ENCODE measurements around the gene COG6.

COG6 gene

DNA sequence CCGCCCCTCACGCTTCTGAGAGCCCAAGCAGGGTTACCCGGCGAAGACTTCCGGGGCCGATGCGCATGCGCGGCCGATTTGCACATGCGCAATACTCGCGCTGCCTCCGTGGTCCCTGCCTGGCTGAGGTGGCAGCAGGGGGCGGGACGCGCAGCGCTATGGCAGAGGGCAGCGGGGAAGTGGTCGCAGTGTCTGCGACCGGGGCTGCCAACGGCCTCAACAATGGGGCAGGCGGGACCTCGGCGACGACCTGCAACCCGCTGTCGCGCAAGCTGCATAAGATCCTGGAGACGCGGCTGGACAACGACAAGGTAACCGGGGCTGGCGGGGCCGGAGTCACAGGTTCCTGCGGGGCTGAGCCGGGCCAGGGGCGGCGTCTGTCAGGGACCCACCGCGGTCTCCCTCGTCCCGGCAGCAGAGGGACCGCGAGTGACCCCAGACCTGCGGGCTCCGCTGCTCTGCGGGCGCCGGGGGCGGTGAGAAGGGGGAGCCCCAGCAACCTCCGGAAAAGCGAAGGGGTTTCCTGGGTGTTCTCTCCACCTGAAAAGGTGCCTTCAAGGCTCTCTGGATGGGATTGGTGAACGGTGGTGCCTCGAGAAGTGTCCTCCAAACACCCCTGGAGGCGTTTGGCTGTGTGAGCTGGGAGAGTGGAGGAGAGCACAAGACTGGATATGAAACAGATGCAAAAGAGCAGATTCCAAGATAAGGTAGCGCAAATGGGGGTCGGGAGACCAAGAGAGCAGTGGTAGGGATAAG is at the start of gene COG6:
COG6 (plus strand) TSS at position 94 of the 756 bp plus-strand sequence; CDS start at position 159, 65 bp downstream.
- DNase-seq (ENCODE audit: low read depth) = peak; percentile 94

DNA sequence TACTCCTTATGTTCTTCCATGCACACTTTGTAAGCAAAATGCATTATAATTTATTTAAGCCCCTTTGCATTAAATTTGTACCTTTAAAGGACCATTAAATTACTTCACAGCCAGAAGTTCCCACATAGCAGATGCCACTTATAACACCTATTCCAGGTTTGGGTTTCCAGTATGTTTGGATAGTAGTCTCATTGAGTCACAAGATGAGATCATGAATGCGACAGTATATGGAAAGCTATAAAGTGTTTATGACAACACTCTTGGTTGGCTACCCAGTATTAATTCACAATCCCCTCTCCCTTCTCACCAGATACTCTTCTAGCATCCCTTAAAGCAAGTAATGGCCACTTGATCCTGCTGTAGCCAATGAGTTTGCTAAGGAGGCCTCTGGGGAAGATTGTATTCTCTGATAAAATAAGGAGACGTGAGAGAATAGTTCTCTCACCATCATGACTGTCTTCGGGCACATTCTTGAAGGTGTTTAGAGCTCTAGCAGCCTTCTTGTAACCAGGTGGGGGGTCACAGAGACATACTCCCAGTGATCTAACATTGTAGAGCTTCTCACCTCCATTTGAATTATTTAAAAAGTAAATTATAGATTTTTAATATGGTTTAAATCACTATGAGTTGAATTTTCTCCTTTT is 49.7 kb upstream of the COG6 start:
- DNase-seq (ENCODE audit: low read depth) = no peak

DNA sequence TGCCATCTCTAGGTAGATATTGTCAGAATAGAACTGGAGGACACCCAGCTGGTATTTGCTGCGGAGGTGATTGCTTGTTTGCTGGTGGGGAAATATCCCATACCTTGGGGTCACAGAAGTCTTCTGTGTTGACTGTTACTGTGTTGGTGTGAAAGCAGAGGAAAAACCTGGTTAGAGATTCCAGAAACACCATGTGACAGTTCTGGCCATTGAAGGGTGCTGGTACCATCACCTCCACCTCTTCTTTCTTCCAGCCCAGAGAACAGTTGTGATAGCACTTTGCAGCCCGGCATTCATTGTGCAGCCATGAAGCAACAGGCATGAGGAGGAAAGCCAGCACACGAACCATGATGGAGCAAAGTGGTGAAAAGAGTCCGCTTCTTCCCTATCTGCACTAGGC is 47.6 kb upstream of the COG6 start:
- no peak for DNase-seq (ENCODE audit: low read depth)

DNA sequence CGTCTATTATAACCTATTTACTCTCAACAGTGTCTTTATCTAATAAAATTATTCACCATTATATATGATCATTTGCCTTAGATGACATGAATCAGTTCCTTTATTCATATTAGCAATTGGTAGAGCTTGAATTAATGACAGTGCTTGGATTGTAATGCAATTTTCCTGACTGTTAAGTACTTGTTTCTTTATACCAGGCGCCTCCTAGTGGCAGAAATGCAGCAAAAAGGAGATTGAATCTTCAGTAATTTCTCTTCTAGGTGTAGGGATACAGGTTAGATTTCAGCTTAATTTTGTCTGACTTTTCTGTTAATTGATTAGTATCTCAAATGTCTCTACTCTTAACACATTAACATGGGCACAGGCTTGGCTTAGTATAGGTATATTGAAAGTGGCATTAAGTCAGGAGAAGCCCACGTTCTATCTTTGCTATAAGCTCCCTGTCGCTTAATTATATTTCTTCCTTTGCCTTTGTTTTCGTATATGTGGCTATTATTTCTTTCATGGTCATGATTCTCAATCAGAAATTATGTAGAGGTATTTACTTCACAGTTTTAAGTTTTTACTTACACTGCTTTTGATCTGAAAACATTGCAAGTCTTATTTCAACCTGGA is 43.3 kb upstream of the COG6 start:
- peak; percentile 37 for DNase-seq (ENCODE audit: low read depth)

DNA sequence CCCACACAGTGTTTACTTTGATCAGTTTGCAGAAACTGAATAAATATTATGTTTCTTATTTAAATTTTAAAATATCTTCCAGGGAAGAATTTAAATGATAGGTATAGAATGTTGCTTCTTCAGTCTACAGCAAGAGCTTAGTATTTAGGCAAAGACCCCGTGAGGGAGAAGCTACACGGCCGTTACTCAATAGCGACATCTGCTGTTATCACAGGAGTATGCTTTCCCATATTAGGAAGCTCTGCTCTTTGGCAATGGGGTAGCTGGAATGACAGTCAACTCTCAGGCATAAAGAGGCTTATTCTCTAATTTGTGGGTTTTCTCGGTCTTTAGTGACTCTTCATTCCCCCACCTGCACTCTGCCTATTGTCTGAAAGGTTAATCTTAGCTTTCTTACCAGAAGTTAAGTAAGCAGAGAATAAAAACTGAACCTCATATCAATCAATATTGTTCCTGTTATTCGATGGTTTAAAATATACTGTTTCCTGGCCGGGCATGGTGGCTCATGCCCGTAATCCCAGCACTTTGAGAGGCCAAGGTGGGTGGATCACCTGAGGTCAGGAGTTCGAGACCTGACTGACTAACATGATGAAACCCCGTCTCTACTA is 39.3 kb upstream of the COG6 start:
- no peak for DNase-seq (ENCODE audit: low read depth)

DNA sequence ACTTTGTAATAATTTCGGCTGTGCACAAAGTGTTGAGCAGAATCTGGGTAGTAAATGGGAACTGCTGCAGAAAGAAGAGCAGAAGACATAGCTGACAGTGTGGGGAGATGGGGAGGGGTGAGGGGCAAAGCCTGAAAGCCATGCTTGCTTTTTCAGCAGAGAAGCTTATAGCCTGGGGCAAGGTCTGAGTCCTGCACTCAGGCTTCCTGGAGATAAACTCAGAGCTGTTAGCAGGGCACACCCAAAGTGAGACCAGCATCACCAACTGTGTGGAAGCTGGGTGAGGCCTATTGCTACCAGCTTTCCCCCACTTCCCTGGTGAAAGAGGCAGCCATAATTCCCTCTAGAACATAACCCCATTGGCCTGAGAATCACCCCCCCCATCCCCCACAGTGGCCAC is 36.9 kb upstream of the COG6 start:
- no peak for DNase-seq (ENCODE audit: low read depth)

DNA sequence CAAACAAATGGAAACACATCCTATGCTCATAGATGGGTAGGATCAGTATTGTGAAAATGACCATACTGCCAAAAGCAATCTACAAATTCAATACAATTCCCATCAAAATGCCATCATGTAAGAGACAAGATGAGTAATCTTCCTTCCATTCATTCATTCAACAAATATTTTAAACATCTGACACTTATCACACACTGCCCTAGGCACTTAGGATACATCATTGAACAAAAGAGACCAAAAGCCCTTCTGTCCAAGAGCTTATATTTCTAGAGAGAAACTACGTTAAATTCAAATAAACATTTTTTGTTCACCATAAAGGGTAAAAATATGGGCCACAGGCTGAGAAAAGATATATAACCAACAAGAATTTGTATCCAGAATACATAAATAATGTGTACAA is 32.0 kb upstream of the COG6 start:
- DNase-seq (ENCODE audit: low read depth) = no peak

DNA sequence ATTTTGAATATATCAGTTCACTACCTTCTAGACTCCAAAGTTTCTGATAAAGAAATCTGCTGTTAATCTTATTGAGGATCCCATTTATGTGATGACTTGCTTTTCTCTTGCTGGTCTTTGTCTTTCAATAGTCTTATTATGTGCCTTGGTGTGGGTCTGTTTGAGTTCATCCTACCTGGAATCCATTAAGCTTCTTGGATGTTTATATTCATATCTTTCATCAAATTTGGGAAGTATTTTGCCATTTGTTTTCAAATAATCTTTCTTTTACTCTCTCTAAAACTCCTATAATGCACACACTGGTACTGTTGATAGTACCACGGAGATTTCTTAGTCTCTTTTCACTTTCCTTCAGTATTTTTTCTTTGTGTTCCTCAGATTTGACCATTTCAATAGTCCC is 24.2 kb upstream of the COG6 start:
- no peak for DNase-seq (ENCODE audit: low read depth)

DNA sequence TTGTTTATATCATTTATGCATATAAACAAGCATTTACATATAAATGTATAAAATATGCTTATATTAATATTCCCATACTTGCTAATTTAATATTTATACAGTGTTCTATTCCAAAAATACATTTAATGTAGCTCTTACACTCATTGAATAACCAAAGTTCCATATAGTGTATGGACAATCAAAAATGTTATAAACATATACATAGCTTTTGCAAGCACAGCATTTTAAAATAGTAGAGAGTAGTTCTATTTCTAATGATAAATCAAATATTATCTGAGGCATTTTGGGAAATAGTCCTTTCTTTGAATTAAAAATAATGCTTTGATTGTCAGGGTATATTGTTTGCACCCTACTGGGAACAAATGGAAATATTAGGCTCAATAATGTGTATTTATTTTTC is 22.5 kb upstream of the COG6 start:
- no peak for DNase-seq (ENCODE audit: low read depth)

DNA sequence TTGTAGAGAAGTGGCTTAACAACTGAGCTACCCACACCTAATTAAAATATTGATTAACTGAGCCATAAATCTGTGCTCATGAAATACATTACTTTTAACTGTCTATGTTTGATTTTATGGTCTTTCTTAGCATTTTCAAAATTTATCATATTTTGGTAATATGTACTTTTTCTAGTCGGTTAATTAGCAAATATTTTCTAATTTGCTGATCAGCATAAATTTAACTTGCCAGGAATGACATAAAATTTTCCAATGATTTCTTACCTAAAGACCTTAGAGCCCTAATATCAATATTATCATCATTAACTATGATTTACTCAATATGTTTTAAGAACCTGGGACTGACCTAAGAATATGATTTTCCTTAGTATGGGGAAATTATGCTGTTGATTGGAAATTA is 19.9 kb upstream of the COG6 start:
- no peak for DNase-seq (ENCODE audit: low read depth)

DNA sequence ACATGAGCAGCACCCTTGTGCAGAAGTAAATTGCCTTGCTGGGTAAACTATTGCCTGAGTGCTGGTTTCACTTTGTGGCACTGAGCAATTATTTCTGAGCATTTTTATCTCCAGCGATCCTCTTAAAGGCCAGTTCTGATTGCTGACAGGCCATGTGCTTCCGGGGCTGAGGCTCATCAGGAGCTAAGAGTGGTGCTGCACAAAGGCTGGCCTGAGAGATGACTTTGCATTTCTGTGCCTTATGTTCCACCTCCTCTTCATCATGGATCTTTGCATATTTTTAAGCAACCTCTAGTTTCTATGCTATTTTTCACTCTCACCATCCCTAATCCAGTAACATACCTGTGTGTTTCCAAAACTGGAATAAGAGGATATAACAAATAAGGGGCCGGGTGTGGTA is 17.6 kb upstream of the COG6 start:
- DNase-seq (ENCODE audit: low read depth) = no peak

DNA sequence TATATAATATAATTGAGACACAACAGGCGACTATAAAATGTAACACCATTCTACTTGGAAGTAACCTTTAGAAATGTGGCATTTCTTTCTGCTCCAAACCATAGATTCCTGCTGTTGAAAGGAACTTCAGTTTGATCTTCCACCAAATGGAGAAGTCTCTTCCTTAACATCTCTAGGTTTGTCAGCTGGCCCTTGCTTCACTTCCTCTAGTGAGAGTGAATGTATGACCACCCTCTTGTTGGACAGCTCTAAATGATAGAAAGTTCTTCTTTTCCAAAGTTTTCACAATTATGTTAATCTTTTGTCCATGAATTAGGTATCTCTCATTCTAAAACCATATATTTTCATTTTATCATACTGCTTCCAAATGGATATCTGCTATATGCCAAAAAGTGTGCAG is 13.8 kb upstream of the COG6 start:
- no peak for DNase-seq (ENCODE audit: low read depth)

DNA sequence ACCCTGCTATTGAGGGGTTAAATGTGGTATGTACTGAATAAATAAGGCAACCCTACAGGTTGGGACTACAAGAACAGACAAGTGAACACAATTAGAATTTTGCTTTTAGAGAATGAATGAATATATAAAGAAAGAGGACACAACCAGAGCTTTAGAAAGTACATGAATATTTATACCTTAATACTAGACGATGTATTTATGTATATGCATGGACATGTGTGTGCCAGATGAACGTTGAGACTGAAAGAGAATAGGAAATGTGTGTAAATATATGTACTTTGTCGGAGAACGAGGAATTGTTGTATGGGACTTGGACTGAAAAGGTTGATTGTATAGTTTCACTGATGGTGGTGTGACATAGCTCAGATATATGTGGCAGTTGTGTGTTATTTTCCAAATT is 9.3 kb upstream of the COG6 start:
- DNase-seq (ENCODE audit: low read depth) = no peak

DNA sequence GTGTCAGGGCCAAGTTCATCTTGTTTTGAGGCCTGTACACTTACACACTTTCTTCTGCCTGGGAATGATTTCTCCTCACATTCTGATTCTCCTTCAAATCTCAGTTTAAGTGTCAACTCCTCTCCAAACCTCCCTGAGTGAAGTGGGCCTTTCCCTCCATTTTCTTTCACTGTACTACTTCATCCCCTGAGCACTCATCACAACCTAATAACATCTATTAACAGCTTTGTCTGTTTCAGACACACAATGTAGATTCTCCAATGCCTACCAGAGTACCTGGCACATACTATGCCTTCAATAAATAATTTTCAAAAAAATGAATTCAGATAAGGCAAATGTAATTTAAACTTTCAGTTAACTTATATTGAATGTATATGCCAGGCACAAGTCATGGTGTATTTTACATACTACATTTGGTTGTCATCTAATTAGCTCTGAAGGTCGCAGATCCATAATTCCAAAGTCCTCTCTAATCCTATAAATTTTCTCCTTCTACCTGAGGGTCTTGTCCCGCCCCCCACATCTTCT is 357 bp upstream of the COG6 start:
- no peak for DNase-seq (ENCODE audit: low read depth)

DNA sequence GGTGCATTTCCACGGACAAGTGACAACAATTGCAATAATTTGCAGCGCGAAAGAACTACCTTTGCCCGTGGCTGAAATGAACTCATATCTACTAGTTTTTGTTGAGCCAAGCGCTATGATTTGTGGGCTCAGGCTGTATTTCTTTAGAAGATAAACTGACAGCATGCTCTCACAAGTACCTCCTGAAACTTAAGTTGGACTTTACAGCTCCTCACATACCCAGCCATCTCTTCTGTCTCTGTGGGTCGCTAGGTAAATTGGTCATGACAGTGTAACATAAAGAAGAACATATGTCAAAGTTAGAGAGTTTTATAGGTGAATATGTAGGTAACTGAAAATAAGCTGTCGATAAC is 839 bp downstream of the COG6 start:
- no peak for DNase-seq (ENCODE audit: low read depth)

DNA sequence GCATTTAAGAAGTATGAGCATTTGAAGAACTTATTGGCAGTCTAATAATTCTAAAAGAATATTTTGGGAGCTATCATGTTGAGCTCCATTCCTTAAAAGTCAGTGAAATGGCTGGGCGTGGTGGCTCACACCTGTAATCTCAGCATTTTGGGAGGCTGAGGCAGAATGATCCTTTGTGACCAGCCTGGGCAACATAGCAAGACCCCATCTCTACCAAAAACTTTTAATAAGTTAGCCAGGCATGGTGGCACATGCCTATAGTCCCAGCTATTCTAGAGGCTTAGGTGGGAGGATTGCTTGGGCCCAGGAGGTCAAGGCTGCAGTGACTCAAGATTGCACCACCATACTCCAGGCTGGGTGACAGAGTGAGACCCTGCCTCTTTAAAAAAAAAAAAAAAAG is 8.0 kb downstream of the COG6 start:
- no peak for DNase-seq (ENCODE audit: low read depth)

DNA sequence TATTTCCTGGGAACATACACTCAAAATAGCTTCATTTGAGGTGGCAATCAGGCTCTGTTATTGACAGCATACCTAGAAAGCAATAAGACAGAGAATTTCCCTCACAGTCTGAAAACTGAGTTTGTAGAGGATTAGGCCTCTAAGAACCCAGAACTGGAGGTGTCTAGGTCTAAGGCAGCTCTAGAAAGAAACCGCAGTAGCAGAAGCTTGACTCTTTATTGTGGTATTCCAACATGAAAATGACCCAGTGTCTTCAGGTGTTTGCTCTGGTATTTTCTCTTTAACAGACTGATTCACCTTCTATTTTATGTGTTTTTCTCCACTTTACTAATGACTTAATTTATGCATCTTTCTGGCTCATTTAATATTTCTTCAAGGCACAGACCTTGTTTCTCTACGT is 8.5 kb downstream of the COG6 start:
- DNase-seq (ENCODE audit: low read depth) = no peak

DNA sequence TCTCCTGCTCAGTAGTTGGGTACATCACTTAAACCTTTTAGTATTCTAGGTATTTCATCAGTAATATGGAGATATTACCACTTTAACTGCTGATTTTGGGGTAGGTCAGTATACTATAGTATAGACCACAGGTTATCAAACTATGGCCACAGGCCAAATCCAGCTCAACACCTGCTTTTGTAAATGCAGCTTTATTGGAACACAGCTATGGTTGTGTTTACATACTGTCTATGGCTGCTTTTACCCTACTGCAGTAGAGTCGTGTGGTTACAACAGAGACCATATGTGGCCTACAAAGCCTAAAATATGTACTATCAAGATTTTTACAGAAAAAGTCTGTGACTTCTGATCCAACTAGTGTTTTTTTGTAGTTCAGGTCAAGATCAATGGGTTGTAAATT is 10.3 kb downstream of the COG6 start:
- DNase-seq (ENCODE audit: low read depth) = no peak

DNA sequence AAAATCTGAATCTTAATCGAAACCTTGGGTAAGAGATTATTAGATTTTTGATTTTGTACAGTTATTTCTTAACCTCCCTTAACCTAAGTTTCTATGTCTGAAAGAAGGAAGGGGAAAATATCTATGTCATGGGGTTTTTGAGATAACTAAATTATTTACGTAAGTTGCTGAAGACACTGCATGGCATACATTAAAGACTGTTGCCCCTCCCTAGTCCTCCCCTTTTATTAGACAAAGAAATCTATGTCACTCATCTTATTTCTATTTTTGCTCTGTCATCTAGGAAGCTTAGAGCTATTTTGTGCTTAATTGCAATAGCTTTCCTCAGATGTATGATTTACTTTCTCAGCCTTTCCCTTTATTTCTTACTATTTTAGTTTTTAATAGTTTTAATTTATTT is 15.0 kb downstream of the COG6 start:
- no peak for DNase-seq (ENCODE audit: low read depth)

DNA sequence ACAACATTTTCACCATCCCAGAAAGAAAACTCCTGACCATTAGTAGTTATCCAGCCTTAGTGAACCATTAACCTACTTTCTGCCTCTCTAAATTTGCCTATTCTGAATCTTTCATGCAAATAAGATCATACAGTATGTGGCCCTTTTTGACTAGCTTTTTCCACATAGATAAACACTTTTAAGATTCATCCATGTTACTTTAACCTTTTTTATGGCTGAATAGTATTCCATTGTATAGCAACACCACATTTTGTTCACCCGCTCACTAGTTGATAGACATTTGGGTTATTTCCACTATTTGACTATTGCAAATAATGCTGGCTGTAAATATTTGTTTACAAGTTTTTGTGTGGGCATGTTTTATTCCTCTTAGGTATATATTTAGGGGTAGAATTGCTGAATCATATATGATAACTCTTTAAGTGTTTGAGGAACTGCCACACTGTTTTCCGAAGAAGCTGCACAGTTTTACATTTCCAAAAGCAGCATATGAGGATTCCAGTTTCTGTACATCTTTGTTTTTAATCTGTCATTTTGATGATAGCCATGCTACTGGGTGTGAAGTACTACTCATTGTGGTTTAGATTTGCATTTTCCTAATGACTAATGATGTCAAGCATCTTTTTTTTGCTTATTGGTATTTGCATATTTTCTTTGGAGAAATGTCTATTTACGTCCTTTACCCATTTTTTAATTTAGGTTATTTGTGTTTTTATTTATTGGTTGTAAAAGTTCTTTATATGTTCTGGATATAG is 17.1 kb downstream of the COG6 start:
- no peak for DNase-seq (ENCODE audit: low read depth)

DNA sequence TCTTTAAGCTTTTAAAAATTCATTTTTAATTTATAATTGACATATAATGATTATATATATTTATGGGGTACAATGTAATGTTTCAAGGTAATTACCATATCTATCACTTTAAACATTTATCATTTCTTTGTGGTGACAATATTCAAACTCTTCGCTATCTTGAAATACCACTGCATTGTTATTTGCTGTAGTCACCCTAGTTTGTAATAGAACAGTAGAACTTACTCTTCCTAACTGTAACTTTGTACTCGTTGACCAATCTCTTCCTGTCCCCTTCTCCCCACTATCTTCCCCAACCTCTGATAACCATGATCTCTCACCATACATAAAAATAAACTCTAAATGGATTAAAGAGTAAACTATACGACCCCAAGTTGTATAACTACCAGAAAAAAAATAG is 20.4 kb downstream of the COG6 start:
- DNase-seq (ENCODE audit: low read depth) = no peak

DNA sequence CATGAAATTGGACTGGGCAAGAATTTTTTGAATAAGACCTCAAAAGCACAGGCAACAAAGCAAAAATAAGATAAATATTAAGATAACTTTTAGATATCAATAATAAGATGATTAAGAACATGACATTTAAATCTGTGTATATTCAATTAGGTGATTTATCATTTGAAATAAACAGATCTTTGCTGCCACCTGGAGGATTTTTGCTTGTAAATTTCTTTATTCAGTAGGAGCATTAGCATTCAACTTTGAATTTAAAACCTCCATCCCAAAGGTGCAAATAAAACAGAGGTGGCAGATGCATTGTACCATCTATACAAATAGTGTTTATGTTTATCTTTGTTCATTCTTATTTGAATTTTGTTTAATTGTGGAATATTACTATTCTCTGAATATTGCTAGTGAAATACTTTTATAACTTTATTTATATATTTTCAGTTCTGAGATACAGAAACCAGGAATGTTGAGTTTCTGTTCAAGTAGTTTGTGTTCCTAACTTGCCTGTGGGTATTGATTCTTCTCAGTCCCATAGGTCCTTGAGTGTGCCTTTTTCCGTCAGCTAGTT is 20.9 kb downstream of the COG6 start:
- no peak for DNase-seq (ENCODE audit: low read depth)
